B cell (primary cell): ENCODE data around the gene ERICH6.

ENCODE experiments used
- CTCF ChIP-seq: fragments of 200-600 bp; IDR thresholded peaks from one replicate; pipeline ENCODE4 v1.8.0; 2022; ENCODE audit warnings: antibody characterized with exemption, mild to moderate bottlenecking
- EZH2 ChIP-seq: IDR thresholded peaks from 2 replicates; pipeline ENCODE4 v1.6.1; 2012; ENCODE audit warnings: borderline replicate concordance, low read depth, mild to moderate bottlenecking, moderate library complexity, low read length; ENCODE audit not compliant: insufficient read depth, poor library complexity, severe bottlenecking

DNA sequence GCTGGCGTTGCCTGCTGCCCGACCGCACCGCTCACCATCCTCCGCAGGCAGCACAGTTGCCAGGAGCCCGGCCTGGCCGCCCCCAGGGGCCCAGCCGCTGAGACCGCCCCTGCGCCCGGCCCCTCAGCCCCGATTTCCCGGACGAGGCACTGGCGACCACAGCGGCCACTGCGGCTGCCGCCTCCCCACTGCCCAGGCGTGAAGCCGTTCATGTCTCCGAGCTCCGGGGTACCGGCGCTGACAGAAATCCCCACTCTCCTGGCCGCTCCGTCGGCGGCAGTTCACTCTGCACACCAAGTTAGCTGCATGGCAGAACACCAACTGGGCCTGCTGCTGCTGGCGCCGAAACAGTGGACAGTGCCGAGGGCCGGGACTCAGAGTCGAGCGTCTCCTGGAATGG, 92.1 kb downstream of the ERICH6 start:
- TF ChIP-seq CTCF = no peak
- TF ChIP-seq EZH2 = no peak
